Measurements from ENCODE around the gene LMF2.
A peak's percentile ranks its signal among the peaks of the same experiment; 100 is the strongest.

The LMF2 gene

DNA sequence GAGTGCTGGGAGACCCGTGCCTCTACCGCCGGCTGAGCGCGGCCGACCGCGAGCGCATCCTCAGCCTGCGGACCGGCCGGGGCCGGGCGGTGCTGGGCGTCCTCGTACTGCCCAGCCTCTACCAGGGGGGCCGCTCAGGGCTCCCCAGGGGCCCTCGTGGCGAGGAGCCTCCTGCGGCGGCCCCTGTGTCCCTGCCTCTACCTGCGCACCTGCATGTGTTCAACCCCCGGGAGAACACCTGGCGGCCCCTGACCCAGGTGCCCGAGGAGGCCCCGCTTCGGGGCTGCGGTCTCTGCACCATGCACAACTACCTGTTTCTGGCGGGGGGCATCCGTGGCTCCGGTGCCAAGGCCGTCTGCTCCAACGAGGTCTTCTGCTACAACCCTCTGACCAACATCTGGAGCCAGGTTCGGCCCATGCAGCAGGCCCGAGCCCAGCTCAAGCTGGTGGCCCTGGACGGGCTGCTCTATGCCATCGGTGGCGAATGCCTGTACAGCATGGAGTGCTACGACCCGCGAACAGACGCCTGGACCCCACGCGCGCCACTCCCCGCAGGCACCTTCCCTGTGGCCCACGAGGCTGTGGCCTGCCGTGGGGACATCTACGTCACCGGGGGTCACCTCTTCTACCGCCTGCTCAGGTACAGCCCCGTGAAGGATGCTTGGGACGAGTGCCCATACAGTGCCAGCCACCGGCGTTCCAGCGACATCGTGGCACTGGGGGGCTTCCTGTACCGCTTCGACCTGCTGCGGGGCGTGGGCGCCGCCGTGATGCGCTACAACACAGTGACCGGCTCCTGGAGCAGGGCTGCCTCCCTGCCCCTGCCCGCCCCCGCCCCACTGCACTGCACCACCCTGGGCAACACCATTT lies 41.7 kb upstream of the LMF2 start:
- TF ChIP-seq, protein P1, sequence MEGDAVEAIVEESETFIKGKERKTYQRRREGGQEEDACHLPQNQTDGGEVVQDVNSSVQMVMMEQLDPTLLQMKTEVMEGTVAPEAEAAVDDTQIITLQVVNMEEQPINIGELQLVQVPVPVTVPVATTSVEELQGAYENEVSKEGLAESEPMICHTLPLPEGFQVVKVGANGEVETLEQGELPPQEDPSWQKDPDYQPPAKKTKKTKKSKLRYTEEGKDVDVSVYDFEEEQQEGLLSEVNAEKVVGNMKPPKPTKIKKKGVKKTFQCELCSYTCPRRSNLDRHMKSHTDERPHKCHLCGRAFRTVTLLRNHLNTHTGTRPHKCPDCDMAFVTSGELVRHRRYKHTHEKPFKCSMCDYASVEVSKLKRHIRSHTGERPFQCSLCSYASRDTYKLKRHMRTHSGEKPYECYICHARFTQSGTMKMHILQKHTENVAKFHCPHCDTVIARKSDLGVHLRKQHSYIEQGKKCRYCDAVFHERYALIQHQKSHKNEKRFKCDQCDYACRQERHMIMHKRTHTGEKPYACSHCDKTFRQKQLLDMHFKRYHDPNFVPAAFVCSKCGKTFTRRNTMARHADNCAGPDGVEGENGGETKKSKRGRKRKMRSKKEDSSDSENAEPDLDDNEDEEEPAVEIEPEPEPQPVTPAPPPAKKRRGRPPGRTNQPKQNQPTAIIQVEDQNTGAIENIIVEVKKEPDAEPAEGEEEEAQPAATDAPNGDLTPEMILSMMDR (IDR thresholded peaks at IDR 0.05; ENCODE audit: control extremely low read depth, extremely low read depth, low read depth, missing control alignments): no peak
- ChIA-PET POLR2A (interaction anchor here (0.8 kb wide), 1 partner anchor 14 kb away, joined by 3 read pairs; no protein-coding TSS in a partner anchor), CTCF (interaction anchor here (1.2 to 16.1 kb wide), 6 partner anchors 8 to 71 kb away, joined by 7 to 136 read pairs (median 9); partner anchors contain the start of genes SCO2, SYCE3 and TYMP)
- DNase-seq (ENCODE audit: extremely low spot score): peak; percentile 8

DNA sequence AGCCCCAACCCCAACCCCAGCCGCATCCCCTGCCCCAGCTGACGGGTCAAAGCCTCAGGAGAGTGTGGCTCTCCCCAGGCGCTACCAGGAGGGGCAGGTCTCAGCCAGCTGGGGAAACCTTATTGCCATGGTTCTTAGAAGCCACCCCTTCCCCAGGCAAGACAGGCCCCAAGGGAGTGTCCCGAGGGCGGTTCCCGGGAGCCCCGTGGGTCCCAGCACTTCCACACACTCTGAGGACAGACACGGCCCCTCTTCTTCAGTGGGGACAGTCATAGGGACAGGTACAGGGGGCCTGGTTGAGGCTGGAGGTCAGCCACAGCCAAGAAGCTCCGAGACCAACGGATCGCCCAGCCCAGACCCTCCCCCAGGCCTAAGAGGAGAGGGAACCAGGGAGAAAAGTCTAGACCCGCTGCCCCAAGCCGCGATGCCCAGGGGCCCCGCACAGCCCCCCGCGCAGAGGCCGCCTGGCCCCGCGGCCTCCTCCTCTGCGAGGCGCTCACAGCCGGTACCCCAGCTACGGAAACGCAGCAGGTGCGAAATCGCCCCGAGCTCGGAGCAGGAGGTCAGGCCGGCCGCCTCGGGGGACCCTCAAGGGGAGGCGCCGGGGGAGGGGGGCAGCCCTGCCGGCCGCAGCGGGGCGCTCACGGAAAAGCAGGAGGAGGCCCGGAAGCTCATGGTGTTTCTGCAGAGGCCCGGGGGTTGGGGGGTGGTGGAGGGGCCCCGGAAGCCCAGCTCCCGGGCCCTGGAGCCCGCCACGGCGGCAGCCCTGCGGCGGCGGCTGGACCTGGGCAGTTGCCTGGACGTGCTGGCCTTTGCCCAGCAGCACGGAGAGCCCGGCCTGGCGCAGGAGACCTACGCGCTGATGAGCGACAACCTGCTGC lies 40.8 kb upstream of the LMF2 start:
- DNase-seq (ENCODE audit: extremely low spot score): peak; percentile 76
- POLR2A ChIA-PET: interaction anchor here (0.8 kb wide), 1 partner anchor 15 kb away, joined by 3 read pairs; no protein-coding TSS in a partner anchor
- CTCF ChIA-PET: interaction anchor here (1.2 to 16.1 kb wide), 7 partner anchors 9 to 72 kb away, joined by 4 to 136 read pairs (median 7); partner anchors contain the start of genes SCO2, SYCE3 and TYMP
- TF ChIP-seq, protein P1 (IDR thresholded peaks at IDR 0.05; ENCODE audit: control extremely low read depth, extremely low read depth, low read depth, missing control alignments): peak; percentile 9

DNA sequence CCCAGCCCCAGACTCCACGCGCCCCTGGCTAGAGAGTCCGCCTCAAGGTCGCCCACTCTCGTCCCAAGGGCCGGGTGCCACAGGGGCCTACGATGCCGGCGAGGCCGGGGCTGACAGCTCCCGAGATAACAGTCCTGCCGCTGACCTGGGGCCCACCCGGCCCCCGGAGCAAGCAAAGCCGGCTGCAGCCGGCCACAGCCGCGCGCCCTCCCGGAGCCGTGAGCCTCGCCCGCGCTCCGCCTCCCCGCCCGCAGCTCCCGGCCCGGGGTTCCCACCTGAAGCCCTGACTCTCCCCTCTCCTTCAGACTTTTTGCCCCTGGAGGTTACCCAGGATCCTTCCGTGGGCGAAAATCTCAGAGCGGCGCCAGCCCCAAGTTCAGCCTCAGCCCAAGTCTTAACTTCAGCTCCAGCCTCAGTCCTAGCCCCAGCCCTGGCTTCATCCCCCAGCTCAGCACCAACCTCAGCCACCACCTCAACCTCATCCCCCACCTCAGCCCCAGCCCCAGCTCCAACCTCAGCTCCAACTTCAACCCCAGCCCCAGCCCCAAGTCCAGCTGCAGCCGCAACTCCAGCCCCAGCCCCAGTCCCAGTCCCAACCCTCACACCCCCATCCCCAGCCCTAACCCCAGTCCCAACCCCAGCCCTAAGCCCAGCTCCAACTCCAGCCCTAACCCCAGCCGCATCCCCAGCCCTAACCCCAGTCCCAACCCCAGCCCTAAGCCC lies 39.9 kb upstream of the LMF2 start:
- TF ChIP-seq, protein P1 (IDR thresholded peaks at IDR 0.05; ENCODE audit: control extremely low read depth, extremely low read depth, low read depth, missing control alignments): no peak

DNA sequence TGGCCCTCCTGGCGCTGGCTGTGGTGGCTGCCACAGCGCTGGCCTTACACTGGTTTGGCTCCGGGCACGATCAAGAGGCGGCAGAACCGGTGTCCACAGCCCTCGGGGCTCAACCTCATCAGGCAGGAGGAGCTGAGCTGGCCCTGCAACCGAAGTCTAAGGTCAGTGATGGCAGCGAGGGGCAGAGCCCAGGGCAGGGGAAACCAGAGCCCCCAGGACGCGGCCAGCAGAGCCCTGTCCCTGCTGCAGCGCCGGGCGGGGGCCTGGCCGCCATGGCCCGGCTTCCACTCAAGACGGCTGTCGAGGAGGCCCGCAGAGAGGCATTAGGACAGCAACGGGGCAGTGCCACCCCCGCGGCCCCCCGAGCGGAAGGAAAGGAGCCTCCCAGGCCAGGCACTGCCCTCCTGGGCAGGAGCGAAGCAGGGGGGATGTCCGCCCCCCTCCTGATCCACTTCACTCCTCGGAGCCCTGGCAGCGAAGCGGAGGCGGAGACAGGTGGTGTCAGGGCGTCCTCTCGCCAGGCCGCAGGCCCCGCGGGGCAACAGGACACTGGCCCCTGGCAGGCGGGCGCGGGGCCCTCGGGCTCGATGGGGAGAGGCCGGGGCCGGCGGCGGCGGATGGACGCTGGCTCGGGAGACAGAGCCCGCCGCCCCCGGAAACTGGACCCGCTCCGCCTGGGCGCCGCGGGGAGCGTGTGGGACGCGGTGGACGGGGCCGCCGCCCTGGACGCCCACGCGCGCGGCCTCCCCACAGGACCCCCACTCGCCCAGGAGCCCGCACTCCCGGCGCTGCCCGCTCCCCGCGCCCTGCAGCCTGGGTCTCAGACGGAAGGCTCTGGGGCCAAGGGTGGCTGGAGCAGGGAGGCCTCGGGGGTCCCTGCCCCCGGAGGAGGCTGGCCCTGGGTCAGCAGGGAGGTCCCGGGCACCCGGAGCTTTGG lies 39.1 kb upstream of the LMF2 start:
- TF ChIP-seq, protein P1 (IDR thresholded peaks at IDR 0.05; ENCODE audit: control extremely low read depth, extremely low read depth, low read depth, missing control alignments): no peak
- CTCF ChIA-PET: interaction anchor here (1.1 to 16.1 kb wide), 6 partner anchors 11 to 20 kb away, joined by 3 to 136 read pairs (median 12); partner anchors contain the start of genes SCO2, SYCE3 and TYMP
- POLR2A ChIA-PET: interaction anchor here (1.2 kb wide), 1 partner anchor 21 kb away, joined by 3 read pairs; the partner anchor contains the start of gene SCO2
- peak; percentile 8 for DNase-seq (ENCODE audit: extremely low spot score)

More for the DNA sequence above, 39.9 kb upstream of the LMF2 start:
- DNase-seq (ENCODE audit: extremely low spot score): peak; percentile 28
- ChIA-PET CTCF (interaction anchor here (1.2 to 16.1 kb wide), 6 partner anchors 10 to 73 kb away, joined by 4 to 136 read pairs (median 9); partner anchors contain the start of genes SCO2, SYCE3 and TYMP), POLR2A (interaction anchor here (0.5 kb wide), 1 partner anchor 71 kb away, joined by 3 read pairs; no protein-coding TSS in a partner anchor)
